Esophagus squamous epithelium (tissue), 5 donors: Measurements from ENCODE around the gene ABLIM2. TPM values are rescaled to one million over a fixed set of nuclear protein-coding genes. Genes with fewer than 3 reads are reported as not detected.

ENCODE experiments used
- DNase-seq: peaks from one replicate; lab custom pipeline; 2025; lab: John Stamatoyannopoulos, UW
- H3K27ac ChIP-seq, 4 donors: fragments of 200-600 bp; sonication (generic); one replicate each; pipeline ENCODE4 v1.5.1; 2016 to 2019; ENCODE audit warnings: mild to moderate bottlenecking in 1 of 4
- H3K27me3 ChIP-seq, 4 donors: fragments of 200-600 bp; sonication (generic); 1 replicate in 3 of 4; 2 replicates in 1 of 4; pipeline versions ENCODE4 v1.5.1 to v1.6.0; 2017 to 2021; ENCODE audit warnings: antibody characterized with exemption in 1 of 4
- H3K36me3 ChIP-seq, 3 donors: fragments of 200-600 bp; sonication (generic); one replicate each; pipeline ENCODE4 v1.5.1; 2016 to 2019
- H3K4me1 ChIP-seq, 3 donors: fragments of 200-600 bp; sonication (generic); one replicate each; pipeline ENCODE4 v1.5.1; 2017 to 2019
- H3K4me3 ChIP-seq, 4 donors: fragments of 200-600 bp; sonication (generic); 1 replicate in 3 of 4; 2 replicates in 1 of 4; pipeline ENCODE4 v1.5.1; 2016 to 2019; ENCODE audit warnings: mild to moderate bottlenecking in 2 of 4, moderate library complexity in 1 of 4
- H3K9me3 ChIP-seq, 3 donors: fragments of 200-600 bp; sonication (generic); one replicate each; pipeline ENCODE4 v1.5.1; 2016 to 2019
- POLR2A ChIP-seq, 4 donors: fragments of 450-650 bp; IDR thresholded peaks; one replicate each; pipeline ENCODE4 v1.6.1; 2017; ENCODE audit warnings: antibody characterized with exemption in 4 of 4, mild to moderate bottlenecking in 4 of 4, moderate library complexity in 3 of 4
- WGBS, 2 donors: methylation state at CpG; one replicate each; pipeline ENCODE4 v1.1.5; 2018; 5-methylcytosine and 5-hydroxymethylcytosine counted together
- intact Hi-C: fragments of 100-400 bp; cut with DNase I; formaldehyde crosslinking; loops from one replicate; pipeline ENCODE4 v1.15.0; 2022
- total RNA-seq, 4 donors: library from RNA; depleted of rRNA; stranded (reverse); fragments of >200 nt; gene quantifications; one replicate each; pipeline ENCODE4 v1.1.0, GENCODE V29; 2016
- TF ChIP-seq, protein P1 (sequence below), 6 experiments: fragments of 450-650 bp in 4 of 6; fragments of 200-600 bp in 2 of 6; sonication (generic) in 2 of 6; IDR thresholded peaks; one replicate each; pipeline ENCODE4 v1.5.1; 2016 to 2019; ENCODE audit warnings: antibody characterized with exemption in 6 of 6, mild to moderate bottlenecking in 4 of 6, moderate library complexity in 4 of 6
- donor health status: DM: yes; HTN: yes; CAD: no.

Gene ABLIM2
- total RNA-seq, 4 donors from 2014 or later: 13.5 to 26.7 (median 15.7) TPM

DNA sequence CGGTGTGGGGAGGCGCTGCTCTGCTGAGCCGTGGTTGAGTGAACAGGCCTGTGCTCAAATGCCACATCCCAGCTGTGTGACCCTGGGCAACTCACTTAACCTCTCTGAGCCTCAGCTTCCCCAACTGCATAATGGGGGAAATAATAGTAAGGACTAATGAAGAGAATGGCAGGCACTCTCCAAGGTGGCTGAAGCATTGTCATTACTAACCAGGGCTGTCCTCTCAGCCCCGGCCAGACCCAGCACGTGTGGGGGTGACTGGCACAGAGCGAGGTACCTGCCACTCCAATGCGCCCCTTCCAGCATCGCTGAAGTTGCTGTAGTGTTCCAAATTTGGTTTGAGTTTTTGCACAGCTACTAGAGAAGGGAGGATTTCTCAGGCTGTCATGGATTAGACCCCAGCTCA lies 80.0 kb downstream of the ABLIM2 start:
- H3K4me1 ChIP-seq: no peaks in the 10 kb centered on the region
- H3K27ac ChIP-seq: no peak overlapping the region
- no peak overlapping the region for H3K4me3 ChIP-seq
- intact Hi-C loops: no loop called here
- peaks cover 0 to 25% (median 0%) of the 10 kb centered on the region in 3 donors for H3K36me3 ChIP-seq
- no peaks in the 10 kb centered on the region for H3K9me3 ChIP-seq
- DNase-seq: no peak
- peaks cover 0 to 2% (median 0%) of the 10 kb centered on the region in 4 donors for H3K27me3 ChIP-seq
- TF ChIP-seq, protein P1, sequence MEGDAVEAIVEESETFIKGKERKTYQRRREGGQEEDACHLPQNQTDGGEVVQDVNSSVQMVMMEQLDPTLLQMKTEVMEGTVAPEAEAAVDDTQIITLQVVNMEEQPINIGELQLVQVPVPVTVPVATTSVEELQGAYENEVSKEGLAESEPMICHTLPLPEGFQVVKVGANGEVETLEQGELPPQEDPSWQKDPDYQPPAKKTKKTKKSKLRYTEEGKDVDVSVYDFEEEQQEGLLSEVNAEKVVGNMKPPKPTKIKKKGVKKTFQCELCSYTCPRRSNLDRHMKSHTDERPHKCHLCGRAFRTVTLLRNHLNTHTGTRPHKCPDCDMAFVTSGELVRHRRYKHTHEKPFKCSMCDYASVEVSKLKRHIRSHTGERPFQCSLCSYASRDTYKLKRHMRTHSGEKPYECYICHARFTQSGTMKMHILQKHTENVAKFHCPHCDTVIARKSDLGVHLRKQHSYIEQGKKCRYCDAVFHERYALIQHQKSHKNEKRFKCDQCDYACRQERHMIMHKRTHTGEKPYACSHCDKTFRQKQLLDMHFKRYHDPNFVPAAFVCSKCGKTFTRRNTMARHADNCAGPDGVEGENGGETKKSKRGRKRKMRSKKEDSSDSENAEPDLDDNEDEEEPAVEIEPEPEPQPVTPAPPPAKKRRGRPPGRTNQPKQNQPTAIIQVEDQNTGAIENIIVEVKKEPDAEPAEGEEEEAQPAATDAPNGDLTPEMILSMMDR (IDR thresholded peaks at IDR 0.05): no peak
- TF ChIP-seq POLR2A (IDR thresholded peaks at IDR 0.05): no peak
- 80 to 81% methylated on average over 2 to 3 of the region's 8 CpGs for WGBS, 2 donors

- peaks cover 0 to 28% (median 0%) of the 10 kb centered on the region in 3 donors for H3K36me3 ChIP-seq
- no peak for TF ChIP-seq POLR2A (IDR thresholded peaks at IDR 0.05)
- TF ChIP-seq, protein P1 (IDR thresholded peaks at IDR 0.05): no peak
- intact Hi-C loops: no loop called here
- H3K4me3 ChIP-seq: no peak overlapping the region
- DNase-seq: no peak
- H3K27ac ChIP-seq: no peak overlapping the region
- no peaks in the 10 kb centered on the region for H3K4me1 ChIP-seq
- WGBS, 2 donors: 88% methylated on average over 5 of the region's 11 CpGs; no CpG with 5 or more reads in 1 of the 2 donors
- H3K27me3 ChIP-seq: peaks cover 0 to 7% (median 0%) of the 10 kb centered on the region in 4 donors
- H3K9me3 ChIP-seq: no peaks in the 10 kb centered on the region
Observed at GRCh38 chr4:8078109-8078494, 80.5 kb downstream of the ABLIM2 start.

DNA sequence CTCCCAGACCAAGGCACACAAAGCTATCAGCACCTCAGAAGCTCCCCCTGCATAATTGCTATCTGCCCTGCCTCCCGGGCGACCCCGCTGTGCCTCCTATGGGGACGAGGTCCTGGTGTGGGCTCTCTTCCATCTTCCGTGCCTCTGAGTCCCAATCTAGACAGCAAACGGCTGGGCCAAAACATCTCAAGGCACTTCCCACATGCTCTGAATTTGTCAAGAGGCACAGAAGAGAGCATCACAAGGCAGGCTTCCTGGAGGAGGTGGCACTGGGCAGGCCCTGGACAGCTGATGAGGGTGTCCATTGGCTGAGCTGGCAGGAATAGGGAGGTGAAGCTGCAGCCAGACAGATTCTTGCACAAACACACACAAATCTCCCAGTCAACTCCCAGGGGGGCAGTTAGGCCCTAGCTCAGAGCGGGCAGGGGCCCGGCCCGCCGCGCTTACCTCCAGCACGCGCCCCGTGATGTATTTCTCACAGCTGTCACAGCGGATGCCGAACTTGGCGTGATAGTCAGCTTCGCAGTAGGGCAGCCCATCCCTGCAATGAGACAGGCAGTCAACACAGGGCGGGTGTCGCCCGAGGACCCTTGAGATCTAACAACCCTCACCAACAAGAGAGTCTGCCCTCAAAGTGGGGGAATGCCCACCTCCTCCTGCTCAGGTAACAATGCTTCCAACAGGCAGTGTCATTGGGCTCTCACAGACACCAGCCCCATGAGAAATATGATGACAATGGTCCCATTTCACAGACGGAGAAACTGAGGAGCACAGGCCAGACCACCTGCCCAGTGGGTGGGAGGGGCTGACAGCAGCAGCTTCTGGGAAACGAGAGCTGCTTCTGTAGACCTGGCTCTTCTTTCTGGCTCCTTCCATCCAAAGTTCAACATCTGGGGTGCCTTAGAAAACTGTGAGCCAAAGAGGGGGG lies 81.2 kb downstream of the ABLIM2 start:
- Histone ChIP-seq H3K27ac (no peak overlapping the region), H3K4me3 (no peak overlapping the region), H3K4me1 (no peaks in the 10 kb centered on the region), H3K36me3 (peaks cover 0 to 26% (median 0%) of the 10 kb centered on the region in 3 donors), H3K9me3 (no peaks in the 10 kb centered on the region), H3K27me3 (peaks cover 0 to 14% (median 0%) of the 10 kb centered on the region in 4 donors)
- 78 to 88% methylated on average over 8 to 13 of the region's 23 CpGs for WGBS, 2 donors
- no peak for DNase-seq
- intact Hi-C loops: no loop called here
- no peak for TF ChIP-seq POLR2A (IDR thresholded peaks at IDR 0.05)
- TF ChIP-seq, protein P1 (IDR thresholded peaks at IDR 0.05): no peak

- H3K9me3 ChIP-seq: no peaks in the 10 kb centered on the region
- intact Hi-C loops: no loop called here
Observed at GRCh38 chr4:8076023-8076422, 82.6 kb downstream of the ABLIM2 start.

More at GRCh38 chr4:8076023-8076422, 82.6 kb downstream of the ABLIM2 start:
- Histone ChIP-seq H3K4me1 (no peaks in the 10 kb centered on the region), H3K27me3 (peaks cover 0 to 28% (median 2%) of the 10 kb centered on the region in 4 donors), H3K27ac (no peak overlapping the region), H3K4me3 (no peak overlapping the region), H3K36me3 (peaks cover 0 to 32% (median 0%) of the 10 kb centered on the region in 3 donors)
- TF ChIP-seq, protein P1 (IDR thresholded peaks at IDR 0.05): no peak
- TF ChIP-seq POLR2A (IDR thresholded peaks at IDR 0.05): no peak
- WGBS, 2 donors: 26 to 40% methylated on average over 1 to 6 of the region's 7 CpGs
- no peak for DNase-seq
